AG04449 (cell line): ENCODE data around the gene BBS1.

Experiments used
- CTCF ChIA-PET: fragments of 350-600 bp; formaldehyde crosslinking; extraction: SDS; loops from one replicate; lab custom pipeline; 2021; ENCODE audit warnings: antibody characterized with exemption; lab: Yijun Ruan, JAX
- POLR2A ChIA-PET: fragments of 400-600, 350-600 bp; formaldehyde crosslinking; extraction: SDS; loops from one replicate; lab custom pipeline; 2020; ENCODE audit warnings: antibody characterized with exemption, inconsistent platforms; lab: Yijun Ruan, JAX
- DNase-seq: peaks from one replicate; pipeline ENCODE4 v3.0.0-alpha.2; 2010; ENCODE audit warnings: low read depth, low spot score
- H3K4me3 ChIP-seq: 2 replicates; pipeline ENCODE4 v1.5.1; 2011; ENCODE audit warnings: low read depth, mild to moderate bottlenecking, control low read depth, low read length
- TF ChIP-seq, protein P1 (sequence below): IDR thresholded peaks from one replicate; pipeline ENCODE4 v1.5.1; 2011; ENCODE audit warnings: mild to moderate bottlenecking, moderate library complexity, low read length, control low read depth, inconsistent platforms; ENCODE audit not compliant: insufficient read depth; ENCODE audit errors: missing control alignments

The BBS1 gene

GRCh38 chr11:66548774-66549630 is 38.6 kb downstream of the BBS1 start:
- ChIA-PET CTCF (interaction anchor here (1.2 kb wide), 2 partner anchors 18 to 30 kb away, joined by 3 read pairs; no protein-coding TSS in a partner anchor), POLR2A (interaction anchor here (0.7 kb wide), 1 partner anchor 63 kb away, joined by 3 read pairs; no protein-coding TSS in a partner anchor)
- TF ChIP-seq, protein P1, sequence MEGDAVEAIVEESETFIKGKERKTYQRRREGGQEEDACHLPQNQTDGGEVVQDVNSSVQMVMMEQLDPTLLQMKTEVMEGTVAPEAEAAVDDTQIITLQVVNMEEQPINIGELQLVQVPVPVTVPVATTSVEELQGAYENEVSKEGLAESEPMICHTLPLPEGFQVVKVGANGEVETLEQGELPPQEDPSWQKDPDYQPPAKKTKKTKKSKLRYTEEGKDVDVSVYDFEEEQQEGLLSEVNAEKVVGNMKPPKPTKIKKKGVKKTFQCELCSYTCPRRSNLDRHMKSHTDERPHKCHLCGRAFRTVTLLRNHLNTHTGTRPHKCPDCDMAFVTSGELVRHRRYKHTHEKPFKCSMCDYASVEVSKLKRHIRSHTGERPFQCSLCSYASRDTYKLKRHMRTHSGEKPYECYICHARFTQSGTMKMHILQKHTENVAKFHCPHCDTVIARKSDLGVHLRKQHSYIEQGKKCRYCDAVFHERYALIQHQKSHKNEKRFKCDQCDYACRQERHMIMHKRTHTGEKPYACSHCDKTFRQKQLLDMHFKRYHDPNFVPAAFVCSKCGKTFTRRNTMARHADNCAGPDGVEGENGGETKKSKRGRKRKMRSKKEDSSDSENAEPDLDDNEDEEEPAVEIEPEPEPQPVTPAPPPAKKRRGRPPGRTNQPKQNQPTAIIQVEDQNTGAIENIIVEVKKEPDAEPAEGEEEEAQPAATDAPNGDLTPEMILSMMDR: no peak
- no peak overlapping the region for H3K4me3 ChIP-seq
- DNase-seq: no peak

DNA sequence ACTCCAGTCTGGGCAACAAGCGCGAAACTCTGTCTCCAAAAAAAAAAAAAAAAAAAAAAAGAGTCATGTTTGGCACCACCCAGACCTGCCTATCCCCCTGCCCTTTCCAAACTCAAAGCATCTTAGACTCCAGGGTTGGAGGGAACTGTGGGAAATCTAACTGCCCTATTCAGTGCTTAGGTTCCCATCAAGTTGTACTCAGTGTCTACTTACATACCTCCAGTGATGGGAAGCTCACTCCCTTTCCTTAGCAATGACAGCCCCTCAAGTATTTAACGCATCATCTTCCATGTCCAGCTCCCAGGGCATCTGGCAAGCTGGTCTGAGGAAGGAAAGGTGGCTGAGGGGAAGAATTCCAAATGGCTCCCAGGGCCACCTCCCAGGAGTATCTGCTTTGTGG is 39.3 kb downstream of the BBS1 start:
- CTCF ChIA-PET: interaction anchor here (1.2 kb wide), 1 partner anchor 30 kb away, joined by 3 read pairs; no protein-coding TSS in a partner anchor
- no peak for DNase-seq
- TF ChIP-seq, protein P1: no peak
- no peak overlapping the region for H3K4me3 ChIP-seq
- POLR2A ChIA-PET: interaction anchor here (0.7 kb wide), 1 partner anchor 64 kb away, joined by 3 read pairs; no protein-coding TSS in a partner anchor

DNA sequence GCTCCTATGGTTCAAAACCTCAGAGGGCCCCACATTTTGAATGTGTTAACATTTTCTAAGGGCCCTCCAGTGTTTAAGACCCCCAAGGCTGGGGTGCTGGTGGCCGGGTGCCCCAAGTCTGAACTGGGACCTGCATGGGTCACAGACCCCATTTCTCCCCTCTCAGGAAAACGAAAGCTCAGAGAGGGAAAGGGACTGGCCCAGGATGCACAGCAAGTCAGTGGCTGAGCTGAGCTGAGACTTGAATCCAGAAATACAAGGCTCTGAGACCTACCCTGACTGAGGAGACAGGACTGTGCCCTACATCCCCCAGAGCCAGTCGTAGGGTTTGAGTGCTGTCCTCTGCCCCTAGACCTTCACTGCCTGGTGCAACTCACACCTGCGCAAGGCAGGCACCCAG is 40.5 kb downstream of the BBS1 start:
- CTCF ChIA-PET: no interaction called here

DNA sequence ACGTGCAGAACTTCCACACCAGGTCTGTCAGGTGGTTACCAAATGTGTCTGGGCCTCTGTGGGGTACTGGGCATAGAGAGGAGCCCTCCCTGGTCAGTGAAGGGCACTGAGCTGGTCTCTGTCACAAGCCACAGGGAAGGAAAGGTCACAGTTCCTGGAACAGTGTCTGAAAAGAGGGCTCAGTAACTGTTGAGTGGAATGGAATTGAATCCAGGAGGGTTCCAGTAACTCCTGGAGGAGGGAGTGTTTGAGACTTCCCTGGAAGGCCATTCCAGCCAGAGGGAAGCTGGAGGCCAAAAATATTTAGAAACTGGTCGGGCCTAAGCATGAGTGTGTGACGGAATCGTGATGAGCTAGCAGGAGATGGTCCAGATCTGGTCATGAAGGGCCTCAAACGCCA is 44.2 kb downstream of the BBS1 start:
- no peak for DNase-seq
- ChIA-PET CTCF (interaction anchor here (1.2 kb wide), 1 partner anchor 14 kb away, joined by 3 read pairs; no protein-coding TSS in a partner anchor), POLR2A (no interaction called here)
- TF ChIP-seq, protein P1: no peak
- no peak overlapping the region for H3K4me3 ChIP-seq

More for the DNA sequence above, 40.5 kb downstream of the BBS1 start:
- DNase-seq: no peak
- TF ChIP-seq, protein P1: no peak
- H3K4me3 ChIP-seq: no peak overlapping the region
- POLR2A ChIA-PET: no interaction called here

DNA sequence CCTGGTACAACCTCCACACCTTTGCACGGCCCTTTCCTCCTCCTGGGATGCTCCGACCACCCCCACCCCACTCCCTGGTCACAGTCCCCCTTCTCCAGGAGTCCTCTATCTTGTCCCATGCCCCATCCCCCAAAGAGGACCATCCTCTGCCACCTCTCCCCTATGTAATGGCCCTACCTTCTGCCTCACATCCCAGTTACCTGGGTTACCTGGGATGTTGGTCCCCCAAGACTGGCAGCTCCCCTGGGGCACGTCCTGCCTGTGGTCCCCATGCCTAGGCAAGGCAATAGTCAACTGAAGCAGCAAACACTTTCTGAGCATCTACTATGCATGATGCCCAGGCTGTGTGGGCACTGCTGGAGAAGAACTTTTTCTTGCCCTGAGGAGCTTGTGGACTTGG is 45.0 kb downstream of the BBS1 start:
- DNase-seq: no peak
- CTCF ChIA-PET: interaction anchor here (1.2 kb wide), 1 partner anchor 14 kb away, joined by 3 read pairs; no protein-coding TSS in a partner anchor
- POLR2A ChIA-PET: no interaction called here
- H3K4me3 ChIP-seq: no peak overlapping the region
- TF ChIP-seq, protein P1: no peak

DNA sequence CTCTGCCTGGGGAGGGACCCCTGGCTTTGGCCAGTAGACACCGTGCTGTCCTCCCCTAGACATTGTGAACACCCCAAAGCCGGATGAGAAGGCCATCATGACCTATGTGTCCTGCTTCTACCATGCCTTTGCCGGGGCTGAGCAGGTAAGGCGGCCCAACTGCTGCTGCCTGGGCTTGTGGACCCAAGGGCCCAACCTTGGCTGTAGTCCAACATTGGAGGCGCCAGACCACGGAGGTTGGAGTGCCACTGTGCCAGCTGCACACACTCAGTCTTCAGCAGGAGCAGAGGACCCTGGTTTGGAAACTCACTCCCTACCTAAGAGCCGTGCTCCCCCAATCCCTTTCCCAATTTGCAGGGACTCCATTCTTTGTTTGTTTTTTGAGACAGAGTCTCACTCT is 45.7 kb downstream of the BBS1 start:
- DNase-seq: no peak
- ChIA-PET CTCF (no interaction called here), POLR2A (no interaction called here)
- no peak overlapping the region for H3K4me3 ChIP-seq
- TF ChIP-seq, protein P1: no peak
